CD4-positive, alpha-beta T cell treated with Interferon alpha-2 for 1 hour (primary cell): ENCODE measurements around the gene TYW5.
A peak's percentile ranks its signal among the peaks of the same experiment; 100 is the strongest.
"Not testable (repeated sequence)": the region's sequence is repeated elsewhere in the genome, so short reads cannot be mapped to it uniquely, and the experiment has no call there.

Experiments
- DNase-seq, 2 donors: peaks; one replicate each; pipeline ENCODE4 v3.0.0-alpha.2; 2020 to 2022

Gene TYW5

GRCh38 chr2:199914372-199914958 lies 40.8 kb downstream of the TYW5 start:
- no peak for DNase-seq

DNA sequence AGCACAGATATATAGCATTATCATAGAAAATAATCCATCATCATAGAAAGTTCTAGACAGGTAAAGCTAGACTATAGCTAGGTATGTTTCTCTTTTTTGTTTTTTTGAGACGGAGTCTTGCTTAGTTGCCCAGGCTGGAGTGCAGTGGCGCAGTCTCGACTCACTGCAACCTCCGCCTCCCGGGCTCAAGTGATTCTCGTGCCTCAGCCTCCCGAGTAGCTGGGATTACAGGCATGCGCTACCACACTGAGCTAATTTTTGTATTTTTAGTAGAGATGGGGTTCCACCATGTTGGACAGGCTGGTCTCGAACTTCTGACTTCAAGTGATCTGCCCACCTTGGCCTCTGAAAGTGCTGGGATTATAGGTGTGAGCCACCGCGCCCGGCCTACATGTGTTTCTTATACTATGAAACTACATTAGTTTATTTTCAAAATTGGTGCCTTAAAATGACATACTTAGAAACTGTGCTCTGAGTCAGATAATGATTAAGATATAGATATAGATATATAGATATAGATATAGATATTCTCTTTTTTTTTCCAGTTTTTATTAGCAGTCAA lies 42.7 kb downstream of the TYW5 start:
- not testable (repeated sequence) for DNase-seq

- no peak for DNase-seq
Observed at GRCh38 chr2:199911877-199912161, 43.5 kb downstream of the TYW5 start.

- DNase-seq = peak; percentile 92 to 94
Observed at GRCh38 chr2:199911052-199911876, 44.0 kb downstream of the TYW5 start, which contains the start of gene C2orf69. TSS of gene C2orf69 (plus strand) at chr2:199911293. CDS start at chr2:199911439, 146 bp downstream.

GRCh38 chr2:199910338-199911051 lies 44.8 kb downstream of the TYW5 start:
- DNase-seq = no peak

GRCh38 chr2:199907008-199907714 lies 48.1 kb downstream of the TYW5 start:
- DNase-seq = no peak

DNA sequence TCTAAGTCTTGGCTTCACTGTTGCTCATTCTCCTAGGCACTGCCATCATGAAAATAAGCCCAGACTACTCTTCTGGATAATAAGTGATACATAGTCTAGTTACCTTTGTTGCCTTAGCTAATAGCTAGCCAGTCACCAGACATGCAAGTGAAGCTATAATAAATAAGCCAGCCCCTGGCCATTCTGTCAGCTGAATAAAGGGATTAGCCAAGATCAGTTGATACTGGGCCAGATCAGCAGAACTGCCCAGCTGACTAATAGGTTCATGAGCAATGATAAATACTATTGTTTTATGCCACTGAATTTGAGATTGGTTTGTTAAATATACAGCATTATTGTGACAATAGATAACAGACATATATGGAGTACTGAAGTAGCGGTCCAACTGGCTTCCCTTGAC lies 52.2 kb downstream of the TYW5 start:
- no peak for DNase-seq

- DNase-seq = no peak
Observed at GRCh38 chr2:199902486-199903110, 52.7 kb downstream of the TYW5 start.

GRCh38 chr2:199901942-199902341 lies 53.3 kb downstream of the TYW5 start:
- DNase-seq = no peak

DNA sequence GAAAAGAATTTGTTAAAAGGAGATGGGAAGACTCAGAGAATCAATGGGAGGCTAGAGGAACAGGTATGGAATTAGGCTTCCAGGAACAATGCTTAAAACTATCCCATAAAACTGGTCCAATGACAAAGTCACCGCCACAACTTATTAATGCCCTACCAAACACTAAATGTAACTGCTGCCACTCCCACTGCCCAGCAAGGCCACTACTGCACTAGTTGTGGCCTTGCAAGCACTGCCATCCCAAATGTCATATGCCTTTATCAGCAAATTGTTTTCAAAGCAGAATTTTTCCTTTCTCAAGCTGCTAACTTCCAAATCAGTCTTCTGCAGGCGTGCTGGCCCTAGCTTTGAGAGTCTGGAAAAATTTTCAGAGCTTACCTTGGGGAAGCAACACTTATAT lies 58.7 kb downstream of the TYW5 start:
- no peak for DNase-seq

DNA sequence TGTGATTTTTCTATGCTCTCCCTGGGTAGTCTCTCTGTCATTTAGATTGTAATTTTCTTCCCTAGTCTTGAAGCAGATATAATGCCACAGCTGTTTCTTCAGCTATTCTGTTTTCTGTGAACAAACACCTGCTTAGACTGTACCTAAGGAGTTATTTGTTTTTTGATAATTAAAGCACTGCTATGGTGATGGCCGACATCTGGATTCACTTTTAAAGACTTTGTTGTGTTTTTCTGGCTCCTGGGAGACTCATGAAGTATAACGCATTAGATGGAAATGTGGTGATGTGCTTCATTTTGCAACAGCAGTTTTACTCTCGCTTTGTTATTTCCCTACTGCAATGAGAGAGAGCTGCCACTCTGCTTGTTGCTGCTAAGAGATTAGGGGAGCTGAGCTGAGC lies 59.9 kb downstream of the TYW5 start:
- no peak for DNase-seq

GRCh38 chr2:199883474-199884212 lies 71.6 kb downstream of the TYW5 start:
- no peak for DNase-seq

DNA sequence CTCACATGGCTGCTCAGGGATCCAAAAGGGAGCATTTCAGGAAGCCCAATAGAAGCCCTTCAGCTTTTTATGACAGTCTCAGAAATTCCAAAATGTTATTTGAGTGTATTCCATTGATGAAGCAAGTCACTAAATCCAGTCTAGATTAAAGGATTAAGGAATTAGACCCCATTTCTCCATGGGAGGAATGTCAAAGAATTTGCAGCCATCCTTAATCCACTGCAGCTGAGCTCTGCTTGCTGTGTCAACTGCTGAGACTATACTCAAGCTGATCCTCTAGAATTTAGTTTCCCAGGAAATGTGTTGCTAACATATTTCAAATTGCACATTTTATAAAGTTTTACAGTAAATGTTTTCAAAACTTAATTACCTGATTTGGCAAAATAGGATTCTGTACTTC lies 72.6 kb downstream of the TYW5 start:
- DNase-seq = no peak
